ENCODE results near the gene NSDHL.
"Not testable (repeated sequence)": the region's sequence is repeated elsewhere in the genome, so short reads cannot be mapped to it uniquely, and the experiment has no call there.

The NSDHL gene

GRCh38 chrX:152830312-152831305 lies at the start of gene NSDHL, which contains the start of gene CETN2:
NSDHL (plus strand) TSS chrX:152831063; CDS start chrX:152846325, 15,262 bp downstream.
CETN2 (minus strand) TSS chrX:152830757; CDS start chrX:152830710, 47 bp downstream.
- Histone ChIP-seq H3K27me3 (ENCODE audit: control insufficient read depth in 1 of 2, insufficient read depth in 2 of 2, low read length in 2 of 2) (no peaks in the 10 kb centered on the region), H3K9ac (ENCODE audit: low read length) (peak within 1 kb of the TSS; percentile 73), H3K36me3 (ENCODE audit: insufficient read depth, low read length) (peaks cover 5% of the 10 kb centered on the region), H3K4me1 (ENCODE audit: insufficient read depth, low read length) (no peaks in the 10 kb centered on the region), H3K9me3 (ENCODE audit: low read length) (no peaks in the 10 kb centered on the region), H3K4me3 (ENCODE audit: low read depth in 1 of 2, low read length in 2 of 2) (peak within 1 kb of the TSS; percentile 63 to 82), H3K27ac (ENCODE audit: low read depth, low read length) (peak within 1 kb of the TSS; percentile 69)

DNA sequence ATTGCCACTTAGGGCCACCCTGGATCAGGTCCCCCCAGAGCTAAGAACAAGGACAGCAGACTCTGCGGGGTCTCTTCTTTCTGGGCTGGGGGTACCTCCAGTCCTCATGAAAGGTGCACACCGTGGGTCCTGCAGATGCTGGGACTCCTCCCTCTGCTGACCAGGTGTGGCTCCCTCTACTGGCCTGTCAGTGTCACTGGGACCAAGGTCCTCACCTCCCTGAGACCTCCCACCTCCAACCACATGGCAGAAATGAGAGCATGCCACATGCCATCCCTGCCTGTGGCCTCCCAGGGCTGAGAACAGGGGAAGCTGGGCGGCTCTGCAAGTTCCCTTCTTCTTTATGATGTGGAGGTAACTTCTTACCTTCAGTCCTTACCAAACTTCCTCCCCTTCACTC lies 43.8 kb upstream of the NSDHL start:
- not testable (repeated sequence) for H3K4me1 ChIP-seq (ENCODE audit: insufficient read depth, low read length); H3K4me3 ChIP-seq (ENCODE audit: low read depth in 1 of 2, low read length in 2 of 2); H3K36me3 ChIP-seq (ENCODE audit: insufficient read depth, low read length); H3K27me3 ChIP-seq (ENCODE audit: control insufficient read depth in 1 of 2, insufficient read depth in 2 of 2, low read length in 2 of 2); H3K9ac ChIP-seq (ENCODE audit: low read length); H3K27ac ChIP-seq (ENCODE audit: low read depth, low read length); H3K9me3 ChIP-seq (ENCODE audit: low read length)

DNA sequence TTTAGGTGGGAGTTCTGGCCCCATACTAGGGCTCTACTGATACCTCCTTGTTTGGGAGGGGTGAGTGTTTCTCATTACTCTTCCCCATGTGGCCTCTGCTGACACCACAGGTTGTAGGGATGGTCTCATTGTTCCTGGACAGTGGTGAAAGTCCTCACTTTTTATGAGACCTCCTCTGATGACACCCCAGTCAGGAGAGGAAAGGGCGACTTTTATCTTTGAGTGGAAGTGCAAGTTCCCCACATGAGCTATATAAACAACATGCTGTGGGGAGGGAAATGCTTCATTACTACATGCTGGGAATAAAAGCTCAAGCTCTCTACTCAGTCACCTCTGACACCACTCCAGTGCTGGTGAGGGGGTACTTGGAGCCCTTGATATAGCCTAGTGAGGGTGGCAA lies 31.9 kb upstream of the NSDHL start:
- Histone ChIP-seq H3K4me1 (ENCODE audit: insufficient read depth, low read length) (no peaks in the 10 kb centered on the region), H3K27ac (ENCODE audit: low read depth, low read length) (no peak overlapping the region), H3K9me3 (ENCODE audit: low read length) (no peaks in the 10 kb centered on the region), H3K9ac (ENCODE audit: low read length) (no peak overlapping the region), H3K36me3 (ENCODE audit: insufficient read depth, low read length) (no peaks in the 10 kb centered on the region), H3K27me3 (ENCODE audit: control insufficient read depth in 1 of 2, insufficient read depth in 2 of 2, low read length in 2 of 2) (no peaks in the 10 kb centered on the region), H3K4me3 (ENCODE audit: low read depth in 1 of 2, low read length in 2 of 2) (no peak overlapping the region)

- no peaks in the 10 kb centered on the region for H3K9me3 ChIP-seq (ENCODE audit: low read length)
- no peak overlapping the region for H3K9ac ChIP-seq (ENCODE audit: low read length)
- H3K27me3 ChIP-seq (ENCODE audit: control insufficient read depth in 1 of 2, insufficient read depth in 2 of 2, low read length in 2 of 2), result no peaks in the 10 kb centered on the region
- H3K27ac ChIP-seq (ENCODE audit: low read depth, low read length), result no peak overlapping the region
- no peaks in the 10 kb centered on the region for H3K4me1 ChIP-seq (ENCODE audit: insufficient read depth, low read length)
- H3K4me3 ChIP-seq (ENCODE audit: low read depth in 1 of 2, low read length in 2 of 2), result no peak overlapping the region
- H3K36me3 ChIP-seq (ENCODE audit: insufficient read depth, low read length), result no peaks in the 10 kb centered on the region
Observed at GRCh38 chrX:152806035-152806434, 24.8 kb upstream of the NSDHL start.

- Histone ChIP-seq H3K36me3 (ENCODE audit: insufficient read depth, low read length) (no peaks in the 10 kb centered on the region), H3K4me3 (ENCODE audit: low read depth in 1 of 2, low read length in 2 of 2) (no peak overlapping the region), H3K9ac (ENCODE audit: low read length) (no peak overlapping the region), H3K27me3 (ENCODE audit: control insufficient read depth in 1 of 2, insufficient read depth in 2 of 2, low read length in 2 of 2) (peaks cover 0 to 5% of the 10 kb centered on the region in 2 donors), H3K4me1 (ENCODE audit: insufficient read depth, low read length) (no peaks in the 10 kb centered on the region), H3K9me3 (ENCODE audit: low read length) (no peaks in the 10 kb centered on the region), H3K27ac (ENCODE audit: low read depth, low read length) (no peak overlapping the region)
Observed at GRCh38 chrX:152810403-152810802, 20.5 kb upstream of the NSDHL start.

DNA sequence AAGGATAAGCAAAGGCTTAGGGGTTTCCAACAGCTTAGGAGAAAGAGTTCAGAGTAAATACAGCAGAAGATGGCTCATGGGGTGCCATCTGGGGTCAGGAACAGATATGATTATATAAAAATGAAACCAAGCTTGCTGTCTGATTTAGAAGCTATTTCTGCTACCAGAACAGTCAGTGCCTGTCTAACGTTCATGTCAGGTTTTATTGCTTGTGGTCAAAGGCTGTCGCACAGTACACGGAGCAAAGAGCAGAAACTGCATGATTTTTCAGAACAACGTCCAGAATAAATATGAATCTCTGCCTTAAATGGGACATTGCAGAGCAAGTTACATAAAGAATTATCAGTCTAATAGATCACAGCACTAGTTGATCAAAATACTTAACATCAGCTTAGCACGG lies 17.7 kb upstream of the NSDHL start:
- Histone ChIP-seq H3K4me3 (ENCODE audit: low read depth in 1 of 2, low read length in 2 of 2) (no peak overlapping the region), H3K27ac (ENCODE audit: low read depth, low read length) (no peak overlapping the region), H3K27me3 (ENCODE audit: control insufficient read depth in 1 of 2, insufficient read depth in 2 of 2, low read length in 2 of 2) (peaks cover 0 to 5% of the 10 kb centered on the region in 2 donors), H3K36me3 (ENCODE audit: insufficient read depth, low read length) (no peaks in the 10 kb centered on the region), H3K9me3 (ENCODE audit: low read length) (no peaks in the 10 kb centered on the region), H3K9ac (ENCODE audit: low read length) (no peak overlapping the region), H3K4me1 (ENCODE audit: insufficient read depth, low read length) (no peaks in the 10 kb centered on the region)

GRCh38 chrX:152814048-152814447 lies 16.8 kb upstream of the NSDHL start:
- no peaks in the 10 kb centered on the region for H3K4me1 ChIP-seq (ENCODE audit: insufficient read depth, low read length)
- no peak overlapping the region for H3K4me3 ChIP-seq (ENCODE audit: low read depth in 1 of 2, low read length in 2 of 2)
- no peaks in the 10 kb centered on the region for H3K9me3 ChIP-seq (ENCODE audit: low read length)
- peaks cover 0 to 5% of the 10 kb centered on the region in 2 donors for H3K27me3 ChIP-seq (ENCODE audit: control insufficient read depth in 1 of 2, insufficient read depth in 2 of 2, low read length in 2 of 2)
- H3K36me3 ChIP-seq (ENCODE audit: insufficient read depth, low read length), result no peaks in the 10 kb centered on the region
- H3K9ac ChIP-seq (ENCODE audit: low read length), result no peak overlapping the region
- no peak overlapping the region for H3K27ac ChIP-seq (ENCODE audit: low read depth, low read length)

- no peak overlapping the region for H3K9ac ChIP-seq (ENCODE audit: low read length)
- H3K4me3 ChIP-seq (ENCODE audit: low read depth in 1 of 2, low read length in 2 of 2), result no peak overlapping the region
- H3K36me3 ChIP-seq (ENCODE audit: insufficient read depth, low read length), result no peaks in the 10 kb centered on the region
- H3K27ac ChIP-seq (ENCODE audit: low read depth, low read length), result no peak overlapping the region
- no peaks in the 10 kb centered on the region for H3K9me3 ChIP-seq (ENCODE audit: low read length)
- no peaks in the 10 kb centered on the region for H3K4me1 ChIP-seq (ENCODE audit: insufficient read depth, low read length)
- H3K27me3 ChIP-seq (ENCODE audit: control insufficient read depth in 1 of 2, insufficient read depth in 2 of 2, low read length in 2 of 2), result no peaks in the 10 kb centered on the region
Observed at GRCh38 chrX:152817078-152817764, 13.6 kb upstream of the NSDHL start.

DNA sequence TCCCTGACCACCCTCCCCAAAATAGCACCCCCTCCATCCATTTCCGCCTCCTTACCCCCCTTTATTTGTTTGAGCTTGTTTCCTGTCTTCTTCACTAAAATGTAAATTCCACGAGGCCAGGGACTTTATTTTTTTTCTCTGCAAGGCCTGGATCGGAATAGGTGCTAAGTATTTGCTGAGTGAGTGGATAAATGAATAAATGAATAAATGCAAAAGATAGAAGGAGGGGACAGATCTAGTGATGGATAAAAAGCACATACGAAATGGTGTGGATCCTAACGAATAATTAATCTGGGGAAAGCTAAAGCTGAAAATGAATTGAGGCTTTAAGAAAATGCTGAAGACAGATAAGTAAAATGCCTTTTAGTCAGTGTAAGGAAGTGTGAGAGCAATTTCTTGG lies 12.5 kb upstream of the NSDHL start:
- no peak overlapping the region for H3K4me3 ChIP-seq (ENCODE audit: low read depth in 1 of 2, low read length in 2 of 2)
- no peaks in the 10 kb centered on the region for H3K36me3 ChIP-seq (ENCODE audit: insufficient read depth, low read length)
- no peak overlapping the region for H3K9ac ChIP-seq (ENCODE audit: low read length)
- H3K9me3 ChIP-seq (ENCODE audit: low read length), result no peaks in the 10 kb centered on the region
- no peaks in the 10 kb centered on the region for H3K27me3 ChIP-seq (ENCODE audit: control insufficient read depth in 1 of 2, insufficient read depth in 2 of 2, low read length in 2 of 2)
- no peaks in the 10 kb centered on the region for H3K4me1 ChIP-seq (ENCODE audit: insufficient read depth, low read length)
- no peak overlapping the region for H3K27ac ChIP-seq (ENCODE audit: low read depth, low read length)

GRCh38 chrX:152819266-152819665 lies 11.6 kb upstream of the NSDHL start:
- H3K27me3 ChIP-seq (ENCODE audit: control insufficient read depth in 1 of 2, insufficient read depth in 2 of 2, low read length in 2 of 2), result peaks cover 0 to 3% of the 10 kb centered on the region in 2 donors
- no peaks in the 10 kb centered on the region for H3K9me3 ChIP-seq (ENCODE audit: low read length)
- no peaks in the 10 kb centered on the region for H3K36me3 ChIP-seq (ENCODE audit: insufficient read depth, low read length)
- H3K4me1 ChIP-seq (ENCODE audit: insufficient read depth, low read length), result no peaks in the 10 kb centered on the region
- no peak overlapping the region for H3K27ac ChIP-seq (ENCODE audit: low read depth, low read length)
- no peak overlapping the region for H3K4me3 ChIP-seq (ENCODE audit: low read depth in 1 of 2, low read length in 2 of 2)
- no peak overlapping the region for H3K9ac ChIP-seq (ENCODE audit: low read length)

DNA sequence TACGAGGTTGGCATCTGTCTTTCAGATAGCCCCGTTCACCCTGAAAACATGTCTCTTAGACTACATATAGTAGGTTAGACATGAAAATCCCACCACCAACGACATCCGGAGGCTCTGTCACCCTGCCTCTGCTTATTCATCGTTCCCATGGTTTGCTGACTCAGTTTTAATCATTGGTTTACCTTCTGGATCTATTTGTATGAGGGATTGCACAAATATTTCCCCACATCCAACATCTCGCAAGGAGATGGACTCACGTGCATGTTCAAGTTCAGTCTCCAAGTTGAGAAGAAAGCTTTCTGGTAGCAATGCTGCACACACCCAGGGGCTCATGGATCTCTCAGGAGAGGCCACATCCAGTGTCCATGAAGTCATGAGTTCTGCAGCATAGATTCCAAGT lies 11.1 kb upstream of the NSDHL start:
- no peaks in the 10 kb centered on the region for H3K36me3 ChIP-seq (ENCODE audit: insufficient read depth, low read length)
- no peak overlapping the region for H3K4me3 ChIP-seq (ENCODE audit: low read depth in 1 of 2, low read length in 2 of 2)
- peaks cover 0 to 7% of the 10 kb centered on the region in 2 donors for H3K27me3 ChIP-seq (ENCODE audit: control insufficient read depth in 1 of 2, insufficient read depth in 2 of 2, low read length in 2 of 2)
- no peak overlapping the region for H3K9ac ChIP-seq (ENCODE audit: low read length)
- no peaks in the 10 kb centered on the region for H3K4me1 ChIP-seq (ENCODE audit: insufficient read depth, low read length)
- H3K9me3 ChIP-seq (ENCODE audit: low read length), result no peaks in the 10 kb centered on the region
- no peak overlapping the region for H3K27ac ChIP-seq (ENCODE audit: low read depth, low read length)

Measured in muscle layer of colon (tissue), 2 donors.